Measurements from ENCODE around the gene CLEC4A.
"Not testable (repeated sequence)": the region's sequence is repeated elsewhere in the genome, so short reads cannot be mapped to it uniquely, and the experiment has no call there.

CLEC4A gene

DNA sequence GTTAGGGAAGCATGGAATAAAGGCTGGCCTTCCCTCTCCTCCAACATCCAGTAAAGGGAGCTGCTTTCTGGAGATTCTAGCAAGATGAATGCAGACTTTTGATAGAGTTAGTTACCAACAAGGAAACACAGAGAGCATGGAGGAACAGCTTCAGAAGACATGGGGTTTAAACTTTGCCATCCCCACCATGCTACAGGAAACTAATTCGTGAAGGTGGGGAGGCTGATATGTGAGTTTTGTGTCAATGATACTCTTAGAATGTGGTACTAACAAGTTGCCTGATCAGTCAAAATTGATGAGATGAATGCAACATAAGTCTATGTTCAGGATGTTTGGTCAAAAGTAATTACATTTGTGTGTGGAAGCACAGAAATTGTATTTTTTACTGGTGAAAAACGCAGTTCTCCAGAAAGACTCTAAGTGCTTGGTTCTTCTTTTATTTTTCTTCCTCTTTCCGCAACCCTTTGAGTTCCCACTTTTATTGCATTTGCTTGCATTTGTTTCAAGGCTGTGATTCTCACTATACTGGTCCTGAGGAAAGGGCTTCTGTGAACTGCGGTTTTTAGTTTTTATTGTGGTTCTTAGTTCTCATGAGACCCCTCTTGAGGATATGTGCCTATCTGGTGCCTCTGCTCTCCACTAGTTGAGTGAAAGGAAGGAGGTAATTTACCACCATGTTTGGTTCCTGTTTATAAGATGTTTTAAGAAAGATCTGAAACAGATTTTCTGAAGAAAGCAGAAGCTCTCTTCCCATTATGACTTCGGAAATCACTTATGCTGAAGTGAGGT, at the start of gene CLEC4A:
Gene CLEC4A (plus strand): TSS at position 494 of the 789 bp plus-strand sequence. CDS start 262 bp downstream, at position 756.
- DNase-seq, result no peak

- no peak for DNase-seq
Measured at GRCh38 chr12:8075935-8076334, 47.5 kb upstream of the CLEC4A start.

DNA sequence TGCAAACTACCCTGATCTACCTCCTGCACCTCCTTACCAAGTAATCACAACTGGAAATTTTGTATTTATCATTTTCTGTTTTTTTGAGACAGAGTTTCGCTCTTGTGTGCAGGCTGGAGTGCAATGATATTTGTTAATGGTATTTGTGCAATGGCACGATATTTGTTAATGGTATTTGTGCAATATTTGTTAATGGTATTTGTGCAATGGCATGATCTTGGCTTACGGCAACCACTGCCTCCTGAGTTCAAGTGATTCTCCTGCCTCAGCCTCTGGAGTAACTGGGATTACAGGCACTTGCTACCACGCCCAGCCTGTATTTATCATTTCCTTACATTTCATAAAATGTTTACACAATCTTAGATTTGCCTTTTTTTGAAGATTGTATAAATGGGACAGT, 47.1 kb upstream of the CLEC4A start:
- no peak for DNase-seq

GRCh38 chr12:8077207-8077606, 46.2 kb upstream of the CLEC4A start:
- no peak for DNase-seq

GRCh38 chr12:8078398-8078797, 45.0 kb upstream of the CLEC4A start:
- peak; percentile 84 for DNase-seq

GRCh38 chr12:8078916-8079315, 44.5 kb upstream of the CLEC4A start:
- no peak for DNase-seq

DNA sequence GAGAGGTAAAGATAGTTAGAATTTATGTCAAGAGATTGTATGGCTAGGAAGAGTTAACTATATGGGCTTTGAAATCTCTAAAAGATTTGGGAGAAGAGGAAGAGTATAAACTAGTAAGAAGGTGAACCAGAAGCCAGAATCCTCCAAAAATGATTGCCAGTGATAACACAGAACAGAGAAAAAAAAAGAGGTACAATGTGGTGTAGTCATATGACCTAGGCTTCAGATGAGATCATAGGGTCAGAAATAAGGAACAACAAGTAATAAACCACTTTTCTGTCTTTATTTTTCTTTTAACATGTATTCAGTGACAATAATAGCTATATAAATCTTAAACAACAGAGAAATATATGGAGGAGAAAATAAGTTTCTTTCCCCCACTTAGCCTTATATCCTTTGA, 43.3 kb upstream of the CLEC4A start:
- DNase-seq, result no peak

GRCh38 chr12:8081251-8081920, 42.0 kb upstream of the CLEC4A start:
- no peak for DNase-seq

DNA sequence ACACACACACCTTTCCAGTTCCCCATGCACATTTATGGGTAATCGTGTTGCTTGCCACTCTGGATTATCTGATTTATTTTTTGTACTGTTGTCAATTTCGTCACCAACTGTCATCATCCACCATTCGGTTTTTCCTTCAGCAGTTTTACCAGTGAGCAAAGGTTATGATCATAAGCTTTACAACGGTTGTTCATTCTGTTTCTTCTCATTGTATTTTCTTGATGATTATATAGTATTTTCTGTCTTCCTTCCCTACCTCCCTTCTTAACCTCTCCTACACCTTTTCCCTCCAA, 40.7 kb upstream of the CLEC4A start:
- DNase-seq, result no peak

GRCh38 chr12:8084351-8084750, 39.1 kb upstream of the CLEC4A start:
- not testable (repeated sequence) for DNase-seq

DNA sequence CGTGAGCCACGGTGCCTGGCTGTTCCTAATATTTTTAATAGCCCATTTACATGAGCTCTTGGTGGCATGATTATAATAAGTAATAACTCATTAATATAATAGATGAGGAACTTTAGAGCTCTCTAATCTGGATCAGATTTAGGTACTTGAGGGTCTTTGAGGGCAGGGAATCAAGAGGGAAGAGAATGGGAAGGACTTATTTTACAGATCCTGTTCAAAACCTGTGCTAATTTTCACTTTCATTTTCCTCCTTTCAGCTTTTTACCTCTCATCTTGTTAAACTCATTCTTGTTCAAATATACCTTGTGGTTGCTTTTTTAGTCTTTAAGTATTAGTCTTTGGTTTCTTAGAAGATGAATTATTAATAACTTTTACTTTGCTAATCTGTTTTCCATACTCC, 35.8 kb upstream of the CLEC4A start:
- no peak for DNase-seq

DNA sequence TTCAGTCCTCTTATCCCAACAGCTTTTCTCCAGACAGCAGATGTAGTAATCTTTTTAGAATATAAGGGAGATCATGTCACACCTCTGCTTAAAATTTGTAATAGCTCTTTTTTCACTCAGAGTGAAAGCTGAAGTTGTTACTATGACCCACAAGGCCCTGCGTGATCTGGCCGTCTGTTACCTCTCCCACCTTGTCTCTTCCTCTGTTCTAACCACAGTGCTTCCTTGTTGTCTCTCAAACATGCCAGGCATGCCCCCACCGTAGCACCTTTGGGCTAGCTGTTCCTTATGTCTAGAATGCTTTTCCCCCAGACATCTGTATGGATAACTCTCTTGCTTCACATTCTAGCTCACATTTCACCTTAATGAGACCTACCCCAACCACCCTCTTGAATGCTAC, 34.8 kb upstream of the CLEC4A start:
- peak; percentile 75 for DNase-seq

DNA sequence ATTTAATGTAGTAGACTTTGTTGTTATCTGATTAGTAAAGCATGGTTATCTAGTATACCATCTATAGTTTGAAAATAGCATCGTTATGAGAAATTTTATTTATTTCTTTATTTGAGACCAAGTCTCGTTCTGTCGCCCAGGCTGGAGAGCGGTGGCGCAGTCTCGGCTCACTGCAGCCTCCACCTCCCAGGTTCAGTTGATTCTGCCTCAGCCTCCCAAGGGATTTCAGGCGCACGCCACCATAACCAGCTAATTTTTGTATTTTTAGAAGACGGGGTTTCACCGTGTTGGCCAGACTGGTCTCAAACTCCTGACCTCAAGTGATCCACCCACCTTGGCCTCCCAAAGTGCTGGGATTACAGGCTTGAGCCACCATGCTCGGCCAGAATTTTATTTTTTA, 34.1 kb upstream of the CLEC4A start:
- not testable (repeated sequence) for DNase-seq

- no peak for DNase-seq
Measured at GRCh38 chr12:8089716-8090115, 33.7 kb upstream of the CLEC4A start.

- no peak for DNase-seq
Measured at GRCh38 chr12:8093291-8093690, 30.1 kb upstream of the CLEC4A start.

DNA sequence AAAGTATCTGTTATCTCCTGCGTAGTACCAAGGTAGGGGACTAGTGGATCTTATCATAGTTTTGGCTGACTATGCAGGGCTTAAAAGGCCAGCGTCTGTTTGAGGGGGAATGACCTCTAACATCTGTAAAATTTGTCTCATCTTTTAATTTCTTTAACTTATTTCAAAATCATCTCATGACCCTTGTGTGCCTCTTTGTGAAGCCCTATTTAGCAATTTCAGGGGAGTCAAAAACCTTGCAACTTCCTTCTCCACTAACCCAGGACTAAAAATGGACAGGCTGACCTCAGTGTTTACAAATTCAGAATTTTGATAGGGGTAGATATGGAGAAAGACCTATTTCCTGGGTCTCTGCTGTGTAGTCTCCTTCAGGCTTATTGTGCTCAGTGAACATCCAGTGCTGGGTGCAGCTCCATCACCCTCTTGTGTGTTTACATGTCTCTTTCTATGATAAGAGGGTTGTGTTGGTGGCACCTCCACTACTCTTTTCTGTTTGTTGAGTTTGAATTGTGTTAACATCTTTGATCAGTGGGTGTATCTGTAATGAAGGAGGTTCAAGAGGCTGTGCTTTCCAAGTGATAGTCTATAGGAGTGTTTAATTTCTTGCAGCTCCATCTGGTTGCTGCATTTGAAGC, 27.0 kb upstream of the CLEC4A start:
- no peak for DNase-seq

DNA sequence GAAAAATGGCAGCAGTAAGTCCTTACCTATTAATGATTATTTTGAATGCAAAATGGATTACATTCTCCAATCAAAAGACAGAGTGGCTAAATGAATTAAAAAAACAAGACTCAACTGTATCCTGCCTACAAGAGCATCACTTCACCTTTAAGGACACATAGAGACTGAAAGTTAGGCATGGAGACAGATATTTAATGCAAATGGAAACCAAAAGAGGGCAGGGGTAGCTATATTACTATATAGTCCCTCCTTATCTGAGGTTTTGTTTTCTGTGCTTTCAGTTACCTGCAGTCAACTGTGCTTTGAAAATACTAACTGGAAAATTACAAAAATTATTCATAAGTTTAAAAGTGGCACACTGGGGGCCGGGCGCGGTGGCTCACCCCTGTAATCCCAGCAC, 24.2 kb upstream of the CLEC4A start:
- no peak for DNase-seq

GRCh38 chr12:8108808-8109398, 14.5 kb upstream of the CLEC4A start:
- peak; percentile 91 for DNase-seq

GRCh38 chr12:8113117-8113516, 10.3 kb upstream of the CLEC4A start:
- DNase-seq, result not testable (repeated sequence)

GRCh38 chr12:8120072-8120713, 3.2 kb upstream of the CLEC4A start:
- no peak for DNase-seq

DNA sequence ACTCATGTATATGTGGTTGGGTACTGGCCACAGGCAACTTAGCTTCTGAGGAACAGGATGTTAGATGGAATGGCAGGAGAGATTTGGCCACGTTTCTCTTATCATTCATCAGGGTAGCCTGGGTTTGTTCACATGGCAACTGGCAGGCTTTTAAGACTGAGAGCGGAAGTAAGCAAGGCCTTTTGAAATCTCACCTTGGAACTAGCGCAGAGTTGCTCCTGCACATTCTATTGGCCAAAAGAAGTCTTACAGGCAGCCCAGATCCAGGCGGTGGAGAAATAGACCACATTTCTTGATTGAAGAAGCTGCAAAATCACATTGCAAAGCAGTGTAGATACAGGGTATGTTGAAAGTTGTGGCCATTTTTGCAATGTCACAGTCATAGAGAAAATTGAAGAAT, 3.7 kb downstream of the CLEC4A start:
- DNase-seq, result no peak

DNA sequence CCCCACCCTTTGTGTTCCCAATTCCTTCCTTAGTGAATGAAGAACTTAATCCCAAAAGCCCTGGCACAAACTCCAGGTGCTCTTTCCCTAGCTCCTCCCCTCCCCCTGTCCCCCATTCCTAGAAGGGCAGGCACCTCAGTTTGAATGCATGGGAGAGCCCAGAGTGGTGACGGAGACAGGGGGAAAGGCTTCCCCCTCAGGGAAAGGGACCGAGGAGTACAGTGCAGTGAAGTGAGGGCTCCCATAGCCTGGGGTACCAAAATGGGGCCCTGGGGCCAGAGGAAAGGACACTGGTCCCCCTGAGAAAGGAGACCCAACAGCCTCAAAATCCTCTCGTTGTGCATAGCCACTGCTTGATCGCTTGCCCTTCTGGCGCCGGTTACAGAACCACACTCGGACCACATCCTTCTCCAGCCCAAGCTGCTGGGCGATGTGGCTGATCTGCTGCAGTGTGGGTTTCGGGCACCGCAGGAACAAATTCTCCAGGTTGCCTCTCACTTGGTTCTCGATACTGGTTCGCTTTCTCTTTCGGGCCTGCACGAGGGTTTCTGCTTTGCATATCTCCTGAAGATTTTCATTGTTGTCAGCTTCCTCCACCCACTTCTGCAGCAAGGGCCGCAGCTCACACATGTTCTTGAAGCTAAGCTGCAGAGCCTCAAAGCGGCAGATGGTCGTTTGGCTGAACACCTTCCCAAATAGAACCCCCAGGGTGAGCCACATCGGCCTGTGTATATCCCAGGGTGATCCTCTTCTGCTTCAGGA, 10.4 kb downstream of the CLEC4A start:
- DNase-seq, result not testable (repeated sequence)
